Keratinocyte (primary cell): ENCODE measurements around the gene SYNJ2BP. TPM values are rescaled to one million over a fixed set of nuclear protein-coding genes. Genes with fewer than 3 reads are reported as not detected.

Experiments
- DNase-seq: peaks from one replicate; pipeline ENCODE4 v3.0.0-alpha.2; 2011; ENCODE audit warnings: low read depth, missing footprints, low spot score
- FAIRE-seq: peaks from 2 replicates; lab custom pipeline; 2011; peaks lifted over from hg19 to GRCh38; lab: Jason Lieb, UNC
- H2AFZ ChIP-seq: 2 replicates; pipeline ENCODE4 v1.6.0; 2012; ENCODE audit warnings: low read length, control low read depth, inconsistent platforms; ENCODE audit not compliant: control insufficient read depth
- H3K27ac ChIP-seq: 2 replicates; pipeline ENCODE4 v1.5.1; 2011; ENCODE audit warnings: low read length; ENCODE audit not compliant: control insufficient read depth, insufficient read depth
- H3K27me3 ChIP-seq: 3 replicates; pipeline ENCODE4 v1.6.0; 2011; ENCODE audit warnings: low read length; ENCODE audit not compliant: control insufficient read depth, insufficient read depth; ENCODE audit errors: extremely low read depth
- H3K36me3 ChIP-seq, 2 experiments: 2 replicates in 1 of 2; 3 replicates in 1 of 2; pipeline ENCODE4 v1.5.1; 2011; ENCODE audit warnings: low read length in 2 of 2, mild to moderate bottlenecking in 1 of 2; ENCODE audit not compliant: control insufficient read depth in 2 of 2, insufficient read depth in 2 of 2; ENCODE audit errors: extremely low read depth in 1 of 2
- H3K4me1 ChIP-seq: 3 replicates; pipeline ENCODE4 v1.5.1; 2011; ENCODE audit warnings: low read length; ENCODE audit not compliant: control insufficient read depth, insufficient read depth; ENCODE audit errors: extremely low read depth
- H3K4me2 ChIP-seq: 3 replicates; pipeline ENCODE4 v1.6.0; 2011; ENCODE audit warnings: low read depth, low read length; ENCODE audit not compliant: control insufficient read depth, insufficient read depth; ENCODE audit errors: extremely low read depth
- H3K4me3 ChIP-seq, 3 experiments: fragments of 200-600 bp in 1 of 3; sonication (generic) in 1 of 3; 2 replicates in 2 of 3; 3 replicates in 1 of 3; pipeline ENCODE4 v1.5.1; 2011 to 2016; ENCODE audit warnings: low read length in 3 of 3, mild to moderate bottlenecking in 3 of 3, control low read depth in 2 of 3, inconsistent platforms in 1 of 3, low read depth in 1 of 3, mixed read lengths in 1 of 3, mixed run types in 1 of 3, moderate library complexity in 1 of 3; ENCODE audit not compliant: control insufficient read depth in 2 of 3, insufficient read depth in 2 of 3; ENCODE audit errors: extremely low read depth in 1 of 3
- H3K79me2 ChIP-seq: 2 replicates; pipeline ENCODE4 v1.6.0; 2012; ENCODE audit warnings: low read length; ENCODE audit not compliant: control insufficient read depth, insufficient read depth
- H3K9ac ChIP-seq: 3 replicates; pipeline ENCODE4 v1.6.0; 2011; ENCODE audit warnings: low read length; ENCODE audit not compliant: control insufficient read depth, insufficient read depth; ENCODE audit errors: extremely low read depth
- H3K9me1 ChIP-seq: 3 replicates; pipeline ENCODE4 v1.6.0; 2011; ENCODE audit warnings: low read length; ENCODE audit not compliant: control insufficient read depth, insufficient read depth; ENCODE audit errors: extremely low read depth
- H3K9me3 ChIP-seq: 2 replicates; pipeline ENCODE4 v1.5.1; 2012; ENCODE audit warnings: low read depth, low read length; ENCODE audit not compliant: control insufficient read depth
- H4K20me1 ChIP-seq: 3 replicates; pipeline ENCODE4 v1.6.0; 2011; ENCODE audit warnings: low read length; ENCODE audit not compliant: control insufficient read depth, insufficient read depth; ENCODE audit errors: extremely low read depth
- EZH2 ChIP-seq: IDR thresholded peaks from one replicate; pipeline ENCODE4 v1.6.1; 2012; ENCODE audit warnings: inconsistent platforms, mild to moderate bottlenecking, low read length, moderate library complexity
- dilution Hi-C: fragments of 300-500 bp; cut with MboI; formaldehyde crosslinking; loops from one replicate; pipeline ENCODE4 v1.7.0; 2020; ENCODE audit warnings: low sequenced_read_pairs; ENCODE audit not compliant: extremely low pct_ligation_motif_present
- polyA plus RNA-seq, 5 experiments: library from polyadenylated mRNA; depleted of rRNA in 3 of 5; stranded (reverse) in 3 of 5; stranded (forward) in 1 of 5; unstranded in 1 of 5; fragments of >200 nt; gene quantifications; 1 replicate in 1 of 5; 2 replicates in 3 of 5; 3 replicates in 1 of 5; pipeline versions ENCODE4 v1.2.1 to v1.2.3, GENCODE V29; 2011 to 2012; ENCODE audit warnings: missing spikeins in 2 of 5, low read depth in 1 of 5, low replicate concordance in 1 of 5
- TF ChIP-seq, protein P1 (sequence below), 3 experiments: IDR thresholded peaks in 1 of 3; conservative IDR thresholded peaks in 1 of 3; optimal IDR thresholded peaks in 1 of 3; 2 replicates in 2 of 3; 3 replicates in 1 of 3; pipeline versions ENCODE3 to v1.5.1; 2011; ENCODE audit warnings: low read length in 3 of 3, mild to moderate bottlenecking in 3 of 3, moderate library complexity in 2 of 3, control low read depth in 1 of 3, inconsistent platforms in 1 of 3; ENCODE audit not compliant: insufficient read depth in 2 of 3; ENCODE audit errors: extremely low read depth in 1 of 3

Gene SYNJ2BP
- polyA plus RNA-seq, 1 donor (not counting 4 experiments of a cell fraction or from before 2014, with no cell fraction given) = 31.4 TPM

- Histone ChIP-seq H3K4me1 (peaks cover 4% of the 10 kb centered on the region), H3K9me3 (no peaks in the 10 kb centered on the region), H3K4me3 (no peak overlapping the region), H3K4me2 (no peak overlapping the region), H4K20me1 (no peaks in the 10 kb centered on the region), H3K36me3 (peaks cover 0 to 5% of the 10 kb centered on the region in 2 experiments), H3K27me3 (no peaks in the 10 kb centered on the region), H3K27ac (no peak overlapping the region), H3K9me1 (no peaks in the 10 kb centered on the region), H2AFZ (no peak overlapping the region), H3K9ac (no peak overlapping the region), H3K79me2 (peaks cover 2% of the 10 kb centered on the region)
- no peak for FAIRE-seq
- TF ChIP-seq EZH2 = no peak
- TF ChIP-seq, protein P1, sequence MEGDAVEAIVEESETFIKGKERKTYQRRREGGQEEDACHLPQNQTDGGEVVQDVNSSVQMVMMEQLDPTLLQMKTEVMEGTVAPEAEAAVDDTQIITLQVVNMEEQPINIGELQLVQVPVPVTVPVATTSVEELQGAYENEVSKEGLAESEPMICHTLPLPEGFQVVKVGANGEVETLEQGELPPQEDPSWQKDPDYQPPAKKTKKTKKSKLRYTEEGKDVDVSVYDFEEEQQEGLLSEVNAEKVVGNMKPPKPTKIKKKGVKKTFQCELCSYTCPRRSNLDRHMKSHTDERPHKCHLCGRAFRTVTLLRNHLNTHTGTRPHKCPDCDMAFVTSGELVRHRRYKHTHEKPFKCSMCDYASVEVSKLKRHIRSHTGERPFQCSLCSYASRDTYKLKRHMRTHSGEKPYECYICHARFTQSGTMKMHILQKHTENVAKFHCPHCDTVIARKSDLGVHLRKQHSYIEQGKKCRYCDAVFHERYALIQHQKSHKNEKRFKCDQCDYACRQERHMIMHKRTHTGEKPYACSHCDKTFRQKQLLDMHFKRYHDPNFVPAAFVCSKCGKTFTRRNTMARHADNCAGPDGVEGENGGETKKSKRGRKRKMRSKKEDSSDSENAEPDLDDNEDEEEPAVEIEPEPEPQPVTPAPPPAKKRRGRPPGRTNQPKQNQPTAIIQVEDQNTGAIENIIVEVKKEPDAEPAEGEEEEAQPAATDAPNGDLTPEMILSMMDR (optimal IDR thresholded peaks at IDR 0.05 in 1 of 3, IDR thresholded peaks at IDR 0.05 in 1 of 3, conservative IDR thresholded peaks at IDR 0.05 in 1 of 3; ENCODE audit: extremely low read depth in 1 of 3, insufficient read depth in 2 of 3, low read length in 3 of 3) = no peak
- DNase-seq = no peak
- dilution Hi-C loops = no loop called here
Observed at GRCh38 chr14:70401643-70402042, 15.2 kb downstream of the SYNJ2BP start.

DNA sequence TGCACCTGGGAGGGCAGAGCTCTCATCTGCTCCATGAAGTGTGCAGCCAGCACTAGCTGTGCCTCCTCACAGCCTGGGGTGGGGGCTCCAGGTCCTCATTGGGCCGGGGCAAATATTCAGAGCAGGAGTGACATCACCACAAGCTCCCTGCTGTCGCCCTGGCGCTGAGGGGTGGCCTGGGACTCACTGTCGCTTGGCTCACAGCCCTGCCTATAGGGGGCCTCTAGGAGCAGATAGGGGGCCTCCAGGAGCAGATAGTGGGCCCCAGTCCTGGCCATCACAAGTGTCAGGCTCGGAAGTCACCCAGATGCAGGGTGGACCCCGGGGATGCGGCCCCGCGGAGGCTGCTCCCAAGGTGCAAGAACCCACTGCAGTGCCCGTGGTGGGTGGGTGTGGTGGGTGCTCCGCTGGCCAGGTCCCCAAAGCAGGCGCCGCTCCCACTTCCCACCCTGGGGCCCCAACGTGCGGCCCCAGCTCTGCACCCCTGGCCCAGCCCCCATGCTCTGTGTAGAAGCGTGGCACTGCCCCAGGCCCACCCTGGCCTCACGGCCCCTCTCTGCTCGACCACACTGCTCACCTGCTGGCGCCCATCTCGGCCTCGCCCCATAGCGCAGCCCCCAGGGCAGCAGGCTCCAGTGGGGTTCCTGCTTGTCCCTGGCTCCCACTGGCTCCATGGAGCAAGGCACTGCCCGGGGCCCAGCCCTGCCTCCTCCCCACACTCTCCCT lies 18.0 kb downstream of the SYNJ2BP start:
- Histone ChIP-seq H3K36me3 (peaks cover 0 to 5% of the 10 kb centered on the region in 2 experiments), H3K9ac (no peak overlapping the region), H3K4me1 (peaks cover 4% of the 10 kb centered on the region), H3K9me1 (no peaks in the 10 kb centered on the region), H3K79me2 (no peaks in the 10 kb centered on the region), H4K20me1 (no peaks in the 10 kb centered on the region), H3K27ac (no peak overlapping the region), H3K4me2 (no peak overlapping the region), H3K4me3 (no peak overlapping the region), H2AFZ (no peak overlapping the region), H3K9me3 (no peaks in the 10 kb centered on the region), H3K27me3 (no peaks in the 10 kb centered on the region)
- dilution Hi-C loops = no loop called here
- DNase-seq (no peak), FAIRE-seq (no peak)
- TF ChIP-seq, protein P1 (optimal IDR thresholded peaks at IDR 0.05 in 1 of 3, IDR thresholded peaks at IDR 0.05 in 1 of 3, conservative IDR thresholded peaks at IDR 0.05 in 1 of 3; ENCODE audit: extremely low read depth in 1 of 3, insufficient read depth in 2 of 3, low read length in 3 of 3) = no peak
- TF ChIP-seq EZH2 = no peak
